ENCODE data around the gene GNPNAT1. TPM values are rescaled to one million over a fixed set of nuclear protein-coding genes. Genes with fewer than 3 reads are reported as not detected.

The GNPNAT1 gene
- total RNA-seq, 1 donor from 2014 or later, result 39.9 TPM

DNA sequence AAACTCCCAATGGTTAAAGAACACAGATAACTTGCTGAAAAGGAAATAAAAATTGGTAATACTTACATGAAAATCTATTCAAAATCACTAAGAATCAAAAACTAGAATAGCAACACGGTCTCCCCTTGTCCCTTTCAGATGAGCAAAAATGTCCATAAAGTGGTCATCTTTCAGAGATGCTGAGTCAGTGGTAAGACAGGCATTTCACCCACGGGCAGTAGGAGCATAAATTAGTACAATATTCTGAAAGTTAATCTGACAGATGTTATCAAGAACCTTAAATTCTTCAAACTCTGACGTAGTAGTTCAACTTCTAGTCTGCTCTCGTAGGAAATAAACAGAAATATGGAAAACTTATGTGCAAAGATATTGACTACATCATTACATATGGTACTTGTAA lies 33.1 kb upstream of the GNPNAT1 start:
- TF ChIP-seq, protein P1, sequence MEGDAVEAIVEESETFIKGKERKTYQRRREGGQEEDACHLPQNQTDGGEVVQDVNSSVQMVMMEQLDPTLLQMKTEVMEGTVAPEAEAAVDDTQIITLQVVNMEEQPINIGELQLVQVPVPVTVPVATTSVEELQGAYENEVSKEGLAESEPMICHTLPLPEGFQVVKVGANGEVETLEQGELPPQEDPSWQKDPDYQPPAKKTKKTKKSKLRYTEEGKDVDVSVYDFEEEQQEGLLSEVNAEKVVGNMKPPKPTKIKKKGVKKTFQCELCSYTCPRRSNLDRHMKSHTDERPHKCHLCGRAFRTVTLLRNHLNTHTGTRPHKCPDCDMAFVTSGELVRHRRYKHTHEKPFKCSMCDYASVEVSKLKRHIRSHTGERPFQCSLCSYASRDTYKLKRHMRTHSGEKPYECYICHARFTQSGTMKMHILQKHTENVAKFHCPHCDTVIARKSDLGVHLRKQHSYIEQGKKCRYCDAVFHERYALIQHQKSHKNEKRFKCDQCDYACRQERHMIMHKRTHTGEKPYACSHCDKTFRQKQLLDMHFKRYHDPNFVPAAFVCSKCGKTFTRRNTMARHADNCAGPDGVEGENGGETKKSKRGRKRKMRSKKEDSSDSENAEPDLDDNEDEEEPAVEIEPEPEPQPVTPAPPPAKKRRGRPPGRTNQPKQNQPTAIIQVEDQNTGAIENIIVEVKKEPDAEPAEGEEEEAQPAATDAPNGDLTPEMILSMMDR (IDR thresholded peaks at IDR 0.05), result no peak
- Histone ChIP-seq H3K9me3 (no peaks in the 10 kb centered on the region), H3K36me3 (no peaks in the 10 kb centered on the region), H3K27me3 (no peaks in the 10 kb centered on the region), H3K27ac (no peak overlapping the region), H3K4me1 (no peaks in the 10 kb centered on the region), H3K4me3 (no peak overlapping the region)
- intact Hi-C loops (cut with DNase I), result loop anchor here (5.0 to 10.0 kb wide), 2 partner anchors 53 to 480 kb away; no protein-coding TSS in a partner anchor
- DNase-seq (ENCODE audit: low spot score in 2 of 2), result no peak

GRCh38 chr14:52821805-52822250 lies 30.4 kb upstream of the GNPNAT1 start:
- H3K4me1 ChIP-seq, result no peaks in the 10 kb centered on the region
- no peaks in the 10 kb centered on the region for H3K9me3 ChIP-seq
- TF ChIP-seq, protein P1 (IDR thresholded peaks at IDR 0.05), result no peak
- DNase-seq (ENCODE audit: low spot score in 2 of 2), result no peak
- H3K36me3 ChIP-seq, result no peaks in the 10 kb centered on the region
- H3K27ac ChIP-seq, result no peak overlapping the region
- H3K4me3 ChIP-seq, result no peak overlapping the region
- H3K27me3 ChIP-seq, result no peaks in the 10 kb centered on the region
- intact Hi-C loops (cut with DNase I), result loop anchor here (2.0 to 10.0 kb wide), 3 partner anchors 55 to 483 kb away; no protein-coding TSS in a partner anchor

DNA sequence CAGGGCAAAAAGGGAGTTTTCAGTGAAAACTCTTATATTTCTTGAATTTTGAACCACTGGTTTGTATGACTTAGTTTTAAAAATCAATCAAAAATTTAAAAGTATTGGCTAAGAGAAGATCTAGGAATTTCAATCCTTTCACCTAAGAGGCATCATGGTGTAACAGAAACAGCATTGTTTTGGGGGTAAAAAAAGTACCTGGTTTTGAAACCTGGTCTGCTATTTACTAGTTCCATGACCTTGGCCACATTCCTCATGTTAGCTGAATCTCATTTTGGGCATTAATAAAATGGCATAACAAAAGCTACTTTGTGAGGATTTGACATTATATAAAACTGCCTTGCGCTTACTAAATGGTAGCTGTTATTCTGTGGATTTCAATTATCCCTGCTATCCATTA lies 16.7 kb upstream of the GNPNAT1 start:
- no peak overlapping the region for H3K4me3 ChIP-seq
- TF ChIP-seq, protein P1 (IDR thresholded peaks at IDR 0.05), result no peak
- no peaks in the 10 kb centered on the region for H3K36me3 ChIP-seq
- H3K27me3 ChIP-seq, result no peaks in the 10 kb centered on the region
- no peak for DNase-seq (ENCODE audit: low spot score in 2 of 2)
- H3K4me1 ChIP-seq, result no peaks in the 10 kb centered on the region
- no peaks in the 10 kb centered on the region for H3K9me3 ChIP-seq
- intact Hi-C loops (cut with DNase I), result no loop called here
- no peak overlapping the region for H3K27ac ChIP-seq

DNA sequence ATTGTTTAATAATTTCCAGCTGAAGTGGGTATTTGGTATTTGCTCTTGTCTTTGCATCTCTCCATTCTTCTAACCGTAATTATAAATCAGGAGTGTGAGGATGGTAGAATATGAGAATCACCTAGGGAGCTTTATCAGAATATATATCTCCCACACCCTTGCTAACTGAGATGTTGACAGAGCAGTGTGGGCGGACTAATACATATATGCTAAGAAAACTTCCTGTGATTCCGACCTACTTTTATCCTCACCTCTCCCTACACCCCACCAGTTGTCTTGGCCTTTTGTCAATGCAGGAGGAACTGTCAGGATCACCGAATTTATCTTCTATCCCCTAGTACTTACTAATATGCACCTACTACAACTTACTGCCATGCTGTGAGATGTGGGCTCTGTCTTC lies 14.7 kb upstream of the GNPNAT1 start:
- intact Hi-C loops (cut with DNase I), result no loop called here
- TF ChIP-seq, protein P1 (IDR thresholded peaks at IDR 0.05), result no peak
- DNase-seq (ENCODE audit: low spot score in 2 of 2), result no peak
- Histone ChIP-seq H3K27me3 (no peaks in the 10 kb centered on the region), H3K4me3 (no peak overlapping the region), H3K27ac (no peak overlapping the region), H3K4me1 (peaks cover 3 to 6% of the 10 kb centered on the region in 2 donors), H3K36me3 (no peaks in the 10 kb centered on the region), H3K9me3 (no peaks in the 10 kb centered on the region)

GRCh38 chr14:52802597-52802996 lies 11.2 kb upstream of the GNPNAT1 start:
- H3K4me1 ChIP-seq, result peaks cover 3 to 17% of the 10 kb centered on the region in 2 donors
- intact Hi-C loops (cut with DNase I), result no loop called here
- no peaks in the 10 kb centered on the region for H3K36me3 ChIP-seq
- DNase-seq (ENCODE audit: low spot score in 2 of 2), result no peak
- H3K27ac ChIP-seq, result peak overlapping the region; percentile 89 to 95
- no peaks in the 10 kb centered on the region for H3K9me3 ChIP-seq
- H3K27me3 ChIP-seq, result no peaks in the 10 kb centered on the region
- TF ChIP-seq, protein P1 (IDR thresholded peaks at IDR 0.05), result no peak
- H3K4me3 ChIP-seq, result no peak overlapping the region

All from ascending aorta (tissue), 2 donors.